Breast epithelium (tissue), 4 donors: ENCODE data around the gene ZSCAN26. TPM values are rescaled to one million over a fixed set of nuclear protein-coding genes. Genes with fewer than 3 reads are reported as not detected.

ENCODE experiments used
- DNase-seq, 2 donors: peaks; one replicate each; pipeline ENCODE4 v3.0.0-alpha.2; 2019; ENCODE audit warnings: low spot score in 2 of 2
- H3K27ac ChIP-seq, 2 donors: fragments of 200-600 bp; sonication (generic) in 1 of 2; one replicate each; pipeline ENCODE4 v1.5.1; 2016 to 2019; ENCODE audit warnings: mild to moderate bottlenecking in 1 of 2
- H3K27me3 ChIP-seq, 2 donors: fragments of 200-600 bp; sonication (generic) in 1 of 2; one replicate each; pipeline versions ENCODE4 v1.5.1 to v1.6.0; 2017 to 2019; ENCODE audit warnings: control low read depth in 1 of 2, mild to moderate bottlenecking in 1 of 2
- H3K36me3 ChIP-seq: fragments of 200-600 bp; one replicate; pipeline ENCODE4 v1.5.1; 2019
- H3K4me1 ChIP-seq, 2 donors: fragments of 200-600 bp; sonication (generic); one replicate each; pipeline ENCODE4 v1.5.1; 2016 to 2019; ENCODE audit warnings: control low read depth in 1 of 2
- H3K4me3 ChIP-seq, 3 donors: fragments of 200-600 bp; sonication (generic); 1 replicate in 2 of 3; 2 replicates in 1 of 3; pipeline ENCODE4 v1.5.1; 2016 to 2019; ENCODE audit warnings: mild to moderate bottlenecking in 3 of 3, moderate library complexity in 2 of 3
- H3K9me3 ChIP-seq, 2 donors: fragments of 200-600 bp; sonication (generic) in 1 of 2; one replicate each; pipeline ENCODE4 v1.5.1; 2016 to 2019; ENCODE audit warnings: control low read depth in 1 of 2
- POLR2A ChIP-seq: fragments of 450-650 bp; IDR thresholded peaks from one replicate; pipeline ENCODE4 v1.6.1; 2016; ENCODE audit warnings: antibody characterized with exemption, mild to moderate bottlenecking, moderate library complexity
- POLR2AphosphoS5 ChIP-seq, 3 donors: sonication (generic); formaldehyde crosslinking; IDR thresholded peaks; one replicate each; pipeline ENCODE4 v1.6.1; 2017; ENCODE audit warnings: antibody characterized with exemption in 3 of 3
- intact Hi-C: fragments of 100-400 bp; cut with DNase I; formaldehyde crosslinking; loops from one replicate; pipeline ENCODE4 v1.15.1; 2023; ENCODE audit warnings: low total_unique reads
- total RNA-seq, 3 donors: library from RNA; depleted of rRNA; stranded (reverse); fragments of >200 nt; gene quantifications; one replicate each; pipeline ENCODE4 v1.1.0, GENCODE V29; 2016
- TF ChIP-seq, protein P1 (sequence below), 3 donors: fragments of 450-650 bp; IDR thresholded peaks; one replicate each; pipeline ENCODE4 v1.5.1; 2016 to 2017; ENCODE audit warnings: antibody characterized with exemption in 3 of 3, mild to moderate bottlenecking in 3 of 3, moderate library complexity in 3 of 3

The ZSCAN26 gene
- total RNA-seq, 3 donors from 2014 or later: 13.8 to 31.1 (median 25.8) TPM

DNA sequence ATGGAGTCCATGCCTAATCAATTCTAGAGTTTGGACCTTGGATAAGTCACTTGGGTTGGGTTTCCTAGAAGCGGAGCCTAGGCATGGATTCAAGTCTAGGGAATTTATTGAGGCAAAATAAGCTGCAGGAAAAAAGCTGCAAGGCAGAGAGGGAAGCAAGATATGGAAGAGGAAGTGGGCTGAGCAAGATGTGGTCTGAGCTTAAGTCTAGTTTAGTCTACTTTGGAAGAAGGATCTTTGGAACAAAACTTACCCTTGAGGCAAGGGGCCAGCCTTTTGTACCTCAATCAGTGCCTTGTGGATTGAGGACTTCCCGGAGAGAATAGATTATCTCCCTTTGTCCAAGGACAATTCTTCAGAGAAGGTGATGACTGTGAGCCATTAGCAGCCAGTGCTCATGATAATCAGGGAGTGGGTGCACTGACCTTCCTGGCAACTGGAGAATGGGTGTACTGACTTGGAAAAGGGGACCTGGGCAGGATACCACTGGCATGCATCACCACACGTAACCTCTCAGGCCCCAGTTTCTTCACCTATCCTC, 31.0 kb upstream of the ZSCAN26 start:
- no peak for TF ChIP-seq POLR2AphosphoS5 (IDR thresholded peaks at IDR 0.05)
- TF ChIP-seq, protein P1, sequence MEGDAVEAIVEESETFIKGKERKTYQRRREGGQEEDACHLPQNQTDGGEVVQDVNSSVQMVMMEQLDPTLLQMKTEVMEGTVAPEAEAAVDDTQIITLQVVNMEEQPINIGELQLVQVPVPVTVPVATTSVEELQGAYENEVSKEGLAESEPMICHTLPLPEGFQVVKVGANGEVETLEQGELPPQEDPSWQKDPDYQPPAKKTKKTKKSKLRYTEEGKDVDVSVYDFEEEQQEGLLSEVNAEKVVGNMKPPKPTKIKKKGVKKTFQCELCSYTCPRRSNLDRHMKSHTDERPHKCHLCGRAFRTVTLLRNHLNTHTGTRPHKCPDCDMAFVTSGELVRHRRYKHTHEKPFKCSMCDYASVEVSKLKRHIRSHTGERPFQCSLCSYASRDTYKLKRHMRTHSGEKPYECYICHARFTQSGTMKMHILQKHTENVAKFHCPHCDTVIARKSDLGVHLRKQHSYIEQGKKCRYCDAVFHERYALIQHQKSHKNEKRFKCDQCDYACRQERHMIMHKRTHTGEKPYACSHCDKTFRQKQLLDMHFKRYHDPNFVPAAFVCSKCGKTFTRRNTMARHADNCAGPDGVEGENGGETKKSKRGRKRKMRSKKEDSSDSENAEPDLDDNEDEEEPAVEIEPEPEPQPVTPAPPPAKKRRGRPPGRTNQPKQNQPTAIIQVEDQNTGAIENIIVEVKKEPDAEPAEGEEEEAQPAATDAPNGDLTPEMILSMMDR (IDR thresholded peaks at IDR 0.05): no peak
- no peak for TF ChIP-seq POLR2A
- Histone ChIP-seq H3K36me3 (no peaks in the 10 kb centered on the region), H3K9me3 (no peaks in the 10 kb centered on the region), H3K4me3 (no peak overlapping the region), H3K27me3 (no peaks in the 10 kb centered on the region), H3K4me1 (no peaks in the 10 kb centered on the region), H3K27ac (no peak overlapping the region)
- intact Hi-C loops: loop anchor here (2.0 kb wide), 1 partner anchor 67 kb away; no protein-coding TSS in a partner anchor
- no peak for DNase-seq

DNA sequence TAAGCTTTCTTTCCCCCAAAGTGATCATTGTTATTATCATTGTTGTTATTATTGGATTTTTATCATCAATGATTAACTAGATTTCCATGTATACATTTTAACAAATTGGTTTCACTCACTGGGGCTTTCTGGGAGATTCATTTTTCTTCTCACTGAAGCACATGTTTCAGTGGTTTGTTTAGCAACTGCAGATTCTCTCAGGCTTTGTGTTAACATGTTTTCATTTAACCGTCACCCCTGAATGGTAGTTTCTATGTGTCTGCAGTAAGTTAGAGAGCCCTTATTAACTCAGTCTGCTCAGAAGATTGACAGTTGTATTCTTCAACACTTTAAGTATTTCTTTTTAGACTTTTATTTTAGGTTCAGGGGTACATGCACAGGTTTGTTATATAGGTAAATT, 27.3 kb upstream of the ZSCAN26 start:
- TF ChIP-seq POLR2AphosphoS5 (IDR thresholded peaks at IDR 0.05) (no peak), POLR2A (no peak)
- TF ChIP-seq, protein P1 (IDR thresholded peaks at IDR 0.05): no peak
- Histone ChIP-seq H3K9me3 (no peaks in the 10 kb centered on the region), H3K4me3 (no peak overlapping the region), H3K36me3 (no peaks in the 10 kb centered on the region), H3K4me1 (no peaks in the 10 kb centered on the region), H3K27ac (no peak overlapping the region), H3K27me3 (no peaks in the 10 kb centered on the region)
- intact Hi-C loops: loop anchor here (2.0 kb wide), 1 partner anchor 31 kb away; no protein-coding TSS in a partner anchor
- no peak for DNase-seq

DNA sequence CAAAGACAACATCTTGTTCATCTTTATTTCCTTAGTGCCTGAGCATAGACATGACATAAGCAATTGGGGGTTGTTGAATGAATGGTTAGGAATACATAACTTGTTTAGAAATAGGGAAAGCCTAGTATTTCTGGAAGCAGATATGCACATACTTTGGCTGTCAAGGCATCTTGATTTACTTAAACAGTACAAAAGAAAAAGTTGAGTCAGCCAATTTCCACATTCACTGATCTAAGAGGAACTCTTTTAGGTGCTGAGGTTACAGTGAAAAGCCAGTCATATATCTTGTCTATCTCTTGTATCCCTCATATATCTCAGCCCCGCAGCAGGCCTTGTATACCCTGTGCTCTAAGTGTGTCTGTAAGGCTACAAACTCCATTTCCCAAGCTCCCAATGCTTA, 26.5 kb upstream of the ZSCAN26 start:
- no peaks in the 10 kb centered on the region for H3K9me3 ChIP-seq
- intact Hi-C loops: loop anchor here (2.0 kb wide), 1 partner anchor 30 kb away; no protein-coding TSS in a partner anchor
- H3K27me3 ChIP-seq: no peaks in the 10 kb centered on the region
- no peak overlapping the region for H3K4me3 ChIP-seq
- H3K27ac ChIP-seq: no peak overlapping the region
- H3K4me1 ChIP-seq: no peaks in the 10 kb centered on the region
- DNase-seq: no peak
- TF ChIP-seq, protein P1 (IDR thresholded peaks at IDR 0.05): no peak
- TF ChIP-seq POLR2A (no peak), POLR2AphosphoS5 (IDR thresholded peaks at IDR 0.05) (no peak)
- H3K36me3 ChIP-seq: no peaks in the 10 kb centered on the region

DNA sequence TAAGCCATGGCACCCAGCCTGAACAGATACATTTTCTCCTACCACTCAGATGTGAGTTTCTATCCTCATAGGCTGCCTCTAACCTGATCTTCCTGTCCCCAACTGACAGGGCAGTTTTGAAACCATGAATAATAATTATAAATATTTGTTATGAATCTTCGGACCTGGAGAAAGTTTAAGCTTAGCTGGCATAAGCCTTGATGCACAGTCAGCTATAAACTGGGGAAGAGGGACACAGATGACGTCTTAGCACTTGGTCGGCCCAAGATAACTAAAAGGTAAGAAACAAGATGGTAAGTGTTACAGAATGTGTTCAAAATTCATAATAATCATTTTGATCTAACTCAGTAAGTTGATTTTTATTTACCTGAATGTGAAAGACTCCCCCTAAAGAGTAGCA, 23.0 kb upstream of the ZSCAN26 start:
- no peak overlapping the region for H3K27ac ChIP-seq
- no peaks in the 10 kb centered on the region for H3K36me3 ChIP-seq
- no peaks in the 10 kb centered on the region for H3K27me3 ChIP-seq
- H3K4me3 ChIP-seq: no peak overlapping the region
- no peaks in the 10 kb centered on the region for H3K9me3 ChIP-seq
- intact Hi-C loops: no loop called here
- no peak for DNase-seq
- no peaks in the 10 kb centered on the region for H3K4me1 ChIP-seq
- no peak for TF ChIP-seq POLR2AphosphoS5 (IDR thresholded peaks at IDR 0.05)
- TF ChIP-seq, protein P1 (IDR thresholded peaks at IDR 0.05): no peak
- no peak for TF ChIP-seq POLR2A

DNA sequence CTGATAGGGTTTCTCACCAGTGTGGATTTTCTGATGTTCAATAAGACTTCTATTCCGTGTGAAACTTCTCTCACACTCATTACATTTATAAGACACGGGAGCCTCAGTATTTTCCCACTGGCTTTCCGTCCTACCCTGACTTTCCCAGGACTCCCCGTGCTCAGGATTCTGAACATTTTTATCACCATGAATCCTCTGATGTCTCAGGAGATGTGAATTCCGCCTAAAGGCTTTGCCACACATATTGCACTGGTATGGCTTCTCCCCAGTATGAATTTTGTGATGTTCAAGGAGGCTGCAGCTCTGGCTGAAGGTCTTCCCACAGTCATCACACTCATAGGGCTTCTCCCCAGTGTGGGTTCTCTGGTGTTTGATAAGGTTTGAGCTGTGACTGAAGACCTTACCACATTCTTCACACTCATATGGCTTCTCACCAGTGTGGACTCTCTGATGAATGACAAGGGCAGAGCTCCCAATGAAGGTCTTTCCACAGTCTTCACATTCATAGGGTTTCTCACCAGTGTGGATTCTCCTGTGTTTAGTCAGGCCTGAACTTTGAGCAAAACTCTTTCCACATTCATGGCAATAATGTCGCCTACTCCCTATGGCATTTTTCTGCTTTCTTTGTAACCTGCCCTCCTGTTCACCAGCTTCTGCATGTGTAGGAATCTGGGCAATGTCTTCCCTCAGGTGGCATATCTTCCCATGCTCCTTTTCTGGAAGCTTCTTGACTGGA, 21.6 kb upstream of the ZSCAN26 start:
- intact Hi-C loops: no loop called here
- H3K27ac ChIP-seq: no peak overlapping the region
- no peaks in the 10 kb centered on the region for H3K27me3 ChIP-seq
- H3K4me1 ChIP-seq: no peaks in the 10 kb centered on the region
- H3K36me3 ChIP-seq: no peaks in the 10 kb centered on the region
- H3K4me3 ChIP-seq: no peak overlapping the region
- no peak for DNase-seq
- TF ChIP-seq, protein P1 (IDR thresholded peaks at IDR 0.05): no peak
- TF ChIP-seq POLR2AphosphoS5 (IDR thresholded peaks at IDR 0.05): no peak
- no peak for TF ChIP-seq POLR2A
- H3K9me3 ChIP-seq: no peaks in the 10 kb centered on the region
